HCT116 (cell line): ENCODE data around the gene KSR2. TPM values are rescaled to one million over a fixed set of nuclear protein-coding genes. Genes with fewer than 3 reads are reported as not detected.

ENCODE experiments used
- ATAC-seq: fragments of 200-7000 bp; cut with Tn5 transposase; 2 replicates; pipeline ENCODE4 v1.9.1; 2020; ENCODE audit warnings: mild to moderate bottlenecking, moderate library complexity
- BruUV-seq: library from RNA; stranded (reverse); fragments of 400-500 nt; replicated peaks from 2 replicates; lab custom pipeline; 2021; lab: Mats Ljungman, UMichigan
- CTCF ChIA-PET: fragments of 300-600 bp; sonication (Branson Sonifier 250); formaldehyde crosslinking; loops from one replicate; lab custom pipeline; 2021; ENCODE audit warnings: antibody characterized with exemption; lab: Charles Lee
- POLR2A ChIA-PET: fragments of 300-600, 350-600 bp; sonication (Branson Sonifier 250); formaldehyde crosslinking; loops from one replicate; lab custom pipeline; 2021; ENCODE audit warnings: antibody characterized with exemption; lab: Charles Lee
- RAD21 ChIA-PET, 2 experiments: fragments of 300-600 bp; sonication (Branson Sonifier 250); formaldehyde crosslinking; loops; one replicate each; lab custom pipeline; 2023; ENCODE audit warnings: low total read pairs in 2 of 2; ENCODE audit not compliant: uncharacterized antibody in 2 of 2, unreplicated experiment in 2 of 2, low non-redundant PET in 1 of 2; lab: Charles Lee
- DNase-seq: peaks from one replicate; pipeline ENCODE4 v3.0.0-alpha.2; 2010; ENCODE audit warnings: low read depth, low spot score
- H2AFZ ChIP-seq: fragments of 200-600 bp; shearing (Covaris generic), sonication (generic); 2 replicates; pipeline ENCODE4 v1.6.1; 2017; ENCODE audit warnings: low read depth, mixed run types, mixed read lengths, antibody characterized with exemption, low read length; ENCODE audit not compliant: poor library complexity, severe bottlenecking
- H3K27ac ChIP-seq: 2 replicates; pipeline ENCODE4 v1.5.1; 2012; ENCODE audit warnings: low read depth, low read length
- H3K27me3 ChIP-seq: fragments of 200-600 bp; sonication (generic); 2 replicates; pipeline ENCODE4 v1.6.1; 2016; ENCODE audit warnings: mixed run types, low read length, mixed read lengths; ENCODE audit not compliant: insufficient read depth
- H3K36me3 ChIP-seq, 2 experiments: fragments of 200-500 bp in 1 of 2; fragments of 200-600 bp in 1 of 2; sonication (Bioruptor generic) in 1 of 2; sonication (generic) in 1 of 2; 2 replicates each; pipeline versions ENCODE4 v1.5.1 to v1.6.1; 2014 to 2016; ENCODE audit warnings: low read length in 2 of 2, inconsistent platforms in 1 of 2, mixed read lengths in 1 of 2, mixed run types in 1 of 2; ENCODE audit not compliant: insufficient read depth in 2 of 2, control insufficient read depth in 1 of 2
- H3K4me1 ChIP-seq, 2 experiments: fragments of 200-600 bp in 1 of 2; sonication (generic) in 1 of 2; 2 replicates each; pipeline versions ENCODE4 v1.5.1 to v1.6.1; 2012 to 2017; ENCODE audit warnings: low read length in 2 of 2, inconsistent platforms in 1 of 2, mild to moderate bottlenecking in 1 of 2, mixed read lengths in 1 of 2, mixed run types in 1 of 2, moderate library complexity in 1 of 2; ENCODE audit not compliant: insufficient read depth in 2 of 2, control insufficient read depth in 1 of 2
- H3K4me2 ChIP-seq: fragments of 200-600 bp; sonication (generic); 2 replicates; pipeline ENCODE4 v1.6.1; 2017; ENCODE audit warnings: mixed run types, low read length, mixed read lengths
- H3K4me3 ChIP-seq, 2 experiments: fragments of 200-600 bp in 1 of 2; sonication (generic) in 1 of 2; replicated peaks in 1 of 2; 2 replicates each; pipeline ENCODE4 v1.5.1; 2011 to 2016; ENCODE audit warnings: low read length in 2 of 2, control low read depth in 1 of 2, low read depth in 1 of 2, mild to moderate bottlenecking in 1 of 2, mixed read lengths in 1 of 2, mixed run types in 1 of 2
- H3K79me2 ChIP-seq: fragments of 200-600 bp; sonication (generic); 2 replicates; pipeline ENCODE4 v1.6.1; 2017; ENCODE audit warnings: mild to moderate bottlenecking, mixed run types, low read length, moderate library complexity, mixed read lengths; ENCODE audit not compliant: insufficient read depth
- H3K9ac ChIP-seq: fragments of 200-600 bp; sonication (generic); 2 replicates; pipeline ENCODE4 v1.6.1; 2016; ENCODE audit warnings: low read length, mixed read lengths
- H3K9me2 ChIP-seq: fragments of 200-600 bp; sonication (generic), shearing (Covaris generic); 2 replicates; pipeline ENCODE4 v1.6.1; 2017; ENCODE audit warnings: mixed run types, mild to moderate bottlenecking, moderate library complexity; ENCODE audit not compliant: insufficient read depth
- H3K9me3 ChIP-seq, 2 experiments: fragments of 200-500 bp in 1 of 2; fragments of 200-600 bp in 1 of 2; sonication (Bioruptor generic) in 1 of 2; sonication (generic) in 1 of 2; 2 replicates each; pipeline ENCODE4 v1.6.1; 2014 to 2017; ENCODE audit warnings: low read length in 2 of 2, mixed read lengths in 2 of 2, inconsistent platforms in 1 of 2, low read depth in 1 of 2, mild to moderate bottlenecking in 1 of 2, mixed run types in 1 of 2, moderate library complexity in 1 of 2; ENCODE audit not compliant: control insufficient read depth in 1 of 2, insufficient read depth in 1 of 2
- H4K20me1 ChIP-seq: fragments of 200-600 bp; sonication (generic), shearing (Covaris generic); 2 replicates; pipeline ENCODE4 v1.6.1; 2017; ENCODE audit warnings: mixed run types, mild to moderate bottlenecking, moderate library complexity; ENCODE audit not compliant: insufficient read depth
- ATF3 ChIP-seq: IDR thresholded peaks from 2 replicates; pipeline ENCODE4 v1.6.1; 2012
- EGR1 ChIP-seq: IDR thresholded peaks from 2 replicates; pipeline ENCODE4 v1.6.1; 2012; ENCODE audit warnings: low read depth
- ELF1 ChIP-seq: IDR thresholded peaks from 2 replicates; pipeline ENCODE4 v1.6.1; 2012; ENCODE audit warnings: low read depth, borderline replicate concordance
- FOSL1 ChIP-seq: IDR thresholded peaks from 2 replicates; pipeline ENCODE4 v1.6.1; 2012; ENCODE audit warnings: low read depth
- POLR2AphosphoS5 ChIP-seq: IDR thresholded peaks from 2 replicates; pipeline ENCODE4 v1.6.1; 2011; ENCODE audit warnings: mild to moderate bottlenecking, low read depth, low read length, moderate library complexity
- TCF7L2 ChIP-seq: IDR thresholded peaks from 2 replicates; pipeline ENCODE4 v1.7.0; 2011; ENCODE audit warnings: borderline replicate concordance, inconsistent platforms; ENCODE audit not compliant: insufficient read depth, insufficient read length; ENCODE audit errors: extremely low read depth
- ZNF274 ChIP-seq: fragments of 200-500 bp; sonication (Bioruptor generic); IDR thresholded peaks from 2 replicates; pipeline ENCODE4 v1.6.1; 2014; ENCODE audit warnings: mild to moderate bottlenecking, low read depth, low read length, inconsistent platforms
- intact Hi-C: fragments of 100-400 bp; cut with micrococcal nuclease; formaldehyde crosslinking; loops from 2 replicates; pipeline ENCODE4 v1.10.0; 2022
- total RNA-seq: library from RNA; stranded (reverse); gene quantifications from one replicate; pipeline ENCODE4 v1.2.1, GENCODE V29; 2021; ENCODE audit not compliant: unreplicated experiment
- TF ChIP-seq, protein P1 (sequence below): IDR thresholded peaks from 2 replicates; pipeline ENCODE4 v1.6.1; 2012; ENCODE audit warnings: low read depth
- TF ChIP-seq, protein P2 (sequence below), 3 experiments: fragments of 200-600 bp in 1 of 3; sonication (generic) in 1 of 3; IDR thresholded peaks in 2 of 3; conservative IDR thresholded peaks in 1 of 3; 2 replicates each; pipeline ENCODE4 v1.5.1; 2012 to 2017; ENCODE audit warnings: low read depth in 2 of 3, low read length in 2 of 3, antibody characterized with exemption in 1 of 3, borderline replicate concordance in 1 of 3, control low read depth in 1 of 3, mild to moderate bottlenecking in 1 of 3, mixed read lengths in 1 of 3, mixed run types in 1 of 3, moderate library complexity in 1 of 3; ENCODE audit not compliant: insufficient read depth in 1 of 3

KSR2 gene
- total RNA-seq, 1 experiment from 2014 or later: 10.1 TPM

GRCh38 chr12:117805865-117806264 is 162.9 kb downstream of the KSR2 start:
- Histone ChIP-seq H3K9ac (no peak overlapping the region), H4K20me1 (no peaks in the 10 kb centered on the region), H3K27me3 (no peaks in the 10 kb centered on the region), H3K27ac (no peak overlapping the region), H3K4me2 (no peak overlapping the region), H3K4me3 (no peak overlapping the region), H3K9me2 (no peaks in the 10 kb centered on the region), H3K4me1 (no peaks in the 10 kb centered on the region), H3K9me3 (no peaks in the 10 kb centered on the region), H3K36me3 (no peaks in the 10 kb centered on the region), H2AFZ (no peak overlapping the region), H3K79me2 (no peaks in the 10 kb centered on the region)
- TF ChIP-seq, protein P1, sequence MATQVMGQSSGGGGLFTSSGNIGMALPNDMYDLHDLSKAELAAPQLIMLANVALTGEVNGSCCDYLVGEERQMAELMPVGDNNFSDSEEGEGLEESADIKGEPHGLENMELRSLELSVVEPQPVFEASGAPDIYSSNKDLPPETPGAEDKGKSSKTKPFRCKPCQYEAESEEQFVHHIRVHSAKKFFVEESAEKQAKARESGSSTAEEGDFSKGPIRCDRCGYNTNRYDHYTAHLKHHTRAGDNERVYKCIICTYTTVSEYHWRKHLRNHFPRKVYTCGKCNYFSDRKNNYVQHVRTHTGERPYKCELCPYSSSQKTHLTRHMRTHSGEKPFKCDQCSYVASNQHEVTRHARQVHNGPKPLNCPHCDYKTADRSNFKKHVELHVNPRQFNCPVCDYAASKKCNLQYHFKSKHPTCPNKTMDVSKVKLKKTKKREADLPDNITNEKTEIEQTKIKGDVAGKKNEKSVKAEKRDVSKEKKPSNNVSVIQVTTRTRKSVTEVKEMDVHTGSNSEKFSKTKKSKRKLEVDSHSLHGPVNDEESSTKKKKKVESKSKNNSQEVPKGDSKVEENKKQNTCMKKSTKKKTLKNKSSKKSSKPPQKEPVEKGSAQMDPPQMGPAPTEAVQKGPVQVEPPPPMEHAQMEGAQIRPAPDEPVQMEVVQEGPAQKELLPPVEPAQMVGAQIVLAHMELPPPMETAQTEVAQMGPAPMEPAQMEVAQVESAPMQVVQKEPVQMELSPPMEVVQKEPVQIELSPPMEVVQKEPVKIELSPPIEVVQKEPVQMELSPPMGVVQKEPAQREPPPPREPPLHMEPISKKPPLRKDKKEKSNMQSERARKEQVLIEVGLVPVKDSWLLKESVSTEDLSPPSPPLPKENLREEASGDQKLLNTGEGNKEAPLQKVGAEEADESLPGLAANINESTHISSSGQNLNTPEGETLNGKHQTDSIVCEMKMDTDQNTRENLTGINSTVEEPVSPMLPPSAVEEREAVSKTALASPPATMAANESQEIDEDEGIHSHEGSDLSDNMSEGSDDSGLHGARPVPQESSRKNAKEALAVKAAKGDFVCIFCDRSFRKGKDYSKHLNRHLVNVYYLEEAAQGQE: no peak
- TF ChIP-seq ELF1 (no peak), ATF3 (no peak), TCF7L2 (no peak)
- ChIA-PET POLR2A (no interaction called here), CTCF (no interaction called here), RAD21 (no interaction called here)
- DNase-seq (no peak), ATAC-seq (no peak)
- intact Hi-C loops: no loop called here
- BruUV-seq: no TSS peak

DNA sequence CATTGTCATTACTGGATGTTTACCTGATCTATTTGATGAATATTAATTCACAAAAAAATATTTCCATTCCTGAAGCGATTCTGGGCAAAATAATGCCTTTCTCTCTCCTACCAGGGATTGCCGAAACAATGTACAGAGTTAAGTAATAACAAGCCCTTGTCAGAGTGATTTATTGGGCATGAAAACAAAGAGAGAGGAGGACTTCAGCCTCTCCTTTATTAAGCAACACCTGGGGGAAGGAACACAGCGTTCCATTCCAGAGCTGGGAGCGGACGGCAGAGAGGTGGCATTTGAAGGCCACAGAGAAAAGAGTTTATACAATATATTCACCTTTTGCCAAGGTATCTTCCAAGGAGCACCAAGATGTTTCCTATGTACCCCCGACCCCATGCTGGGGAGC is 165.8 kb downstream of the KSR2 start:
- H3K27me3 ChIP-seq: no peaks in the 10 kb centered on the region
- CTCF ChIA-PET: no interaction called here
- no peaks in the 10 kb centered on the region for H3K9me2 ChIP-seq
- H3K9me3 ChIP-seq: no peaks in the 10 kb centered on the region
- H2AFZ ChIP-seq: no peak overlapping the region
- H3K4me3 ChIP-seq: no peak overlapping the region
- no peaks in the 10 kb centered on the region for H3K36me3 ChIP-seq
- intact Hi-C loops: no loop called here
- no peaks in the 10 kb centered on the region for H4K20me1 ChIP-seq
- ATAC-seq (no peak), DNase-seq (no peak)
- H3K79me2 ChIP-seq: no peaks in the 10 kb centered on the region
- H3K4me1 ChIP-seq: no peaks in the 10 kb centered on the region
- BruUV-seq: no TSS peak
- POLR2A ChIA-PET: no interaction called here
- no peak overlapping the region for H3K27ac ChIP-seq
- no peak overlapping the region for H3K4me2 ChIP-seq
- H3K9ac ChIP-seq: no peak overlapping the region
- RAD21 ChIA-PET: no interaction called here
- TF ChIP-seq ZNF274 (no peak), FOSL1 (no peak), POLR2AphosphoS5 (no peak), ELF1 (no peak), ATF3 (no peak), EGR1 (no peak)
- TF ChIP-seq, protein P2, sequence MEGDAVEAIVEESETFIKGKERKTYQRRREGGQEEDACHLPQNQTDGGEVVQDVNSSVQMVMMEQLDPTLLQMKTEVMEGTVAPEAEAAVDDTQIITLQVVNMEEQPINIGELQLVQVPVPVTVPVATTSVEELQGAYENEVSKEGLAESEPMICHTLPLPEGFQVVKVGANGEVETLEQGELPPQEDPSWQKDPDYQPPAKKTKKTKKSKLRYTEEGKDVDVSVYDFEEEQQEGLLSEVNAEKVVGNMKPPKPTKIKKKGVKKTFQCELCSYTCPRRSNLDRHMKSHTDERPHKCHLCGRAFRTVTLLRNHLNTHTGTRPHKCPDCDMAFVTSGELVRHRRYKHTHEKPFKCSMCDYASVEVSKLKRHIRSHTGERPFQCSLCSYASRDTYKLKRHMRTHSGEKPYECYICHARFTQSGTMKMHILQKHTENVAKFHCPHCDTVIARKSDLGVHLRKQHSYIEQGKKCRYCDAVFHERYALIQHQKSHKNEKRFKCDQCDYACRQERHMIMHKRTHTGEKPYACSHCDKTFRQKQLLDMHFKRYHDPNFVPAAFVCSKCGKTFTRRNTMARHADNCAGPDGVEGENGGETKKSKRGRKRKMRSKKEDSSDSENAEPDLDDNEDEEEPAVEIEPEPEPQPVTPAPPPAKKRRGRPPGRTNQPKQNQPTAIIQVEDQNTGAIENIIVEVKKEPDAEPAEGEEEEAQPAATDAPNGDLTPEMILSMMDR (IDR thresholded peaks at IDR 0.05 in 2 of 3, conservative IDR thresholded peaks at IDR 0.05 in 1 of 3; ENCODE audit: borderline replicate concordance in 1 of 3, insufficient read depth in 1 of 3, low read depth in 2 of 3, low read length in 2 of 3): no peak
- TF ChIP-seq, protein P1: no peak
